HUES64 (cell line): ENCODE results near the gene MPPED2.
A peak's percentile ranks its signal among the peaks of the same experiment; 100 is the strongest.

Source experiments
- H3K27ac ChIP-seq: 2 replicates; pipeline ENCODE4 v1.7.0; 2013; ENCODE audit warnings: low read depth, low read length, inconsistent platforms
- H3K27me3 ChIP-seq: 2 replicates; pipeline ENCODE4 v1.6.1; 2013; ENCODE audit warnings: mild to moderate bottlenecking, low read length; ENCODE audit not compliant: insufficient read depth
- H3K36me3 ChIP-seq: 2 replicates; pipeline ENCODE4 v1.6.1; 2013; ENCODE audit warnings: mild to moderate bottlenecking, low read length; ENCODE audit not compliant: insufficient read depth
- H3K4me1 ChIP-seq: 2 replicates; pipeline ENCODE4 v1.6.1; 2013; ENCODE audit warnings: mild to moderate bottlenecking, low read length, moderate library complexity; ENCODE audit not compliant: insufficient read depth
- H3K4me3 ChIP-seq: 2 replicates; pipeline ENCODE4 v1.5.1; 2013; ENCODE audit warnings: mild to moderate bottlenecking, low read length, moderate library complexity
- H3K9ac ChIP-seq: 2 replicates; pipeline ENCODE4 v1.6.1; 2013; ENCODE audit warnings: mild to moderate bottlenecking, low read depth, low read length
- H3K9me3 ChIP-seq: 2 replicates; pipeline ENCODE4 v1.6.1; 2013; ENCODE audit warnings: low read depth, low read length; ENCODE audit not compliant: insufficient read depth
- WGBS: fragments of 150-250, 120-280 bp; methylation state at CpG from one replicate; pipeline ENCODE4 v1.1.7; 2013; ENCODE audit warnings: missing lambda C conversion rate; 5-methylcytosine and 5-hydroxymethylcytosine counted together

Gene MPPED2

GRCh38 chr11:30552839-30553238 lies 33.3 kb downstream of the MPPED2 start:
- 51% methylated on average over 5 of the region's 5 CpGs for WGBS
- no peak overlapping the region for H3K4me3 ChIP-seq
- H3K9me3 ChIP-seq, result no peaks in the 10 kb centered on the region
- H3K4me1 ChIP-seq, result peaks cover 46% of the 10 kb centered on the region
- H3K9ac ChIP-seq, result no peak overlapping the region
- no peak overlapping the region; the same call in 1 of the 2 replicates for H3K27ac ChIP-seq
- peaks cover 23% of the 10 kb centered on the region for H3K27me3 ChIP-seq
- no peaks in the 10 kb centered on the region for H3K36me3 ChIP-seq

- H3K36me3 ChIP-seq, result no peaks in the 10 kb centered on the region
- no peaks in the 10 kb centered on the region for H3K9me3 ChIP-seq
- H3K4me1 ChIP-seq, result peaks cover 62% of the 10 kb centered on the region
- H3K9ac ChIP-seq, result no peak overlapping the region
- H3K4me3 ChIP-seq, result no peak overlapping the region
- no peak overlapping the region for H3K27ac ChIP-seq
- 67% methylated on average over 4 of the region's 4 CpGs for WGBS
- peaks cover 43% of the 10 kb centered on the region for H3K27me3 ChIP-seq
Measured at GRCh38 chr11:30550022-30550542, 36.1 kb downstream of the MPPED2 start.

GRCh38 chr11:30549565-30549964 lies 36.6 kb downstream of the MPPED2 start:
- Histone ChIP-seq H3K9me3 (no peaks in the 10 kb centered on the region), H3K27me3 (peaks cover 48% of the 10 kb centered on the region), H3K4me1 (peaks cover 66% of the 10 kb centered on the region), H3K9ac (no peak overlapping the region), H3K4me3 (no peak overlapping the region), H3K27ac (no peak overlapping the region), H3K36me3 (no peaks in the 10 kb centered on the region)
- 81% methylated on average over 4 of the region's 4 CpGs for WGBS

GRCh38 chr11:30546334-30546733 lies 39.8 kb downstream of the MPPED2 start:
- no CpG with 5 or more reads among the region's 1 CpG for WGBS
- peaks cover 55% of the 10 kb centered on the region for H3K27me3 ChIP-seq
- peaks cover 49% of the 10 kb centered on the region for H3K4me1 ChIP-seq
- no peaks in the 10 kb centered on the region for H3K36me3 ChIP-seq
- H3K9ac ChIP-seq, result no peak overlapping the region
- H3K27ac ChIP-seq, result peak overlapping the region; percentile 59; the same call in 1 of the 2 replicates
- H3K4me3 ChIP-seq, result no peak overlapping the region
- no peaks in the 10 kb centered on the region for H3K9me3 ChIP-seq

- 97% methylated on average over 5 of the region's 5 CpGs for WGBS
- H3K27ac ChIP-seq, result peak overlapping the region; percentile 59; the same call in 1 of the 2 replicates
- no peaks in the 10 kb centered on the region for H3K36me3 ChIP-seq
- H3K4me3 ChIP-seq, result no peak overlapping the region
- no peak overlapping the region for H3K9ac ChIP-seq
- peaks cover 51% of the 10 kb centered on the region for H3K27me3 ChIP-seq
- H3K9me3 ChIP-seq, result no peaks in the 10 kb centered on the region
- peaks cover 47% of the 10 kb centered on the region for H3K4me1 ChIP-seq
Measured at GRCh38 chr11:30545507-30545906, 40.6 kb downstream of the MPPED2 start.

- WGBS, result 94% methylated on average over 1 of the region's 1 CpG
- peaks cover 40% of the 10 kb centered on the region for H3K27me3 ChIP-seq
- peaks cover 33% of the 10 kb centered on the region for H3K4me1 ChIP-seq
- no peak overlapping the region for H3K27ac ChIP-seq
- H3K4me3 ChIP-seq, result no peak overlapping the region
- H3K36me3 ChIP-seq, result no peaks in the 10 kb centered on the region
- H3K9ac ChIP-seq, result no peak overlapping the region
- no peaks in the 10 kb centered on the region for H3K9me3 ChIP-seq
Measured at GRCh38 chr11:30543066-30543465, 43.1 kb downstream of the MPPED2 start.

DNA sequence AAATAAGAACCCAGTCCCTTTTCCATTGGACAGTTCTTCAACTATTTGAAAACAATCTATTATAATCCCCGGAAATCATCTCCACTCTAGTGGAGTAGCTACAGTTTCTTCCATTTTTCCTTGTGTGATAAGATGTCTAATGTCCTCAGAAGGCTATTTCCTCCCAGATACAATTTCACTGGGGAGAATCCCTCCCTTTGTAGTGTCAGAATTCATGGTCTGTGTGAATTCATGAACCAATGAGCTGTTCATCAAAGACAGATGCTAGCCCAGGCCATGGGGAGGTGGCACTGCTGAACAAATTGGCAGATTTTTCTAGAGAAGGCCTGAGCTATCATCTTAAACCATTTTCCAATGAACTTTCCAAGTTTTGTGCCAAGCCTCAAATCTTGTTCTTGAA lies 45.4 kb downstream of the MPPED2 start:
- peaks cover 25% of the 10 kb centered on the region for H3K27me3 ChIP-seq
- H3K4me3 ChIP-seq, result no peak overlapping the region
- H3K4me1 ChIP-seq, result peaks cover 28% of the 10 kb centered on the region
- H3K9me3 ChIP-seq, result no peaks in the 10 kb centered on the region
- WGBS, result 100% methylated on average over 1 of the region's 1 CpG
- no peak overlapping the region for H3K9ac ChIP-seq
- H3K27ac ChIP-seq, result no peak overlapping the region
- no peaks in the 10 kb centered on the region for H3K36me3 ChIP-seq

DNA sequence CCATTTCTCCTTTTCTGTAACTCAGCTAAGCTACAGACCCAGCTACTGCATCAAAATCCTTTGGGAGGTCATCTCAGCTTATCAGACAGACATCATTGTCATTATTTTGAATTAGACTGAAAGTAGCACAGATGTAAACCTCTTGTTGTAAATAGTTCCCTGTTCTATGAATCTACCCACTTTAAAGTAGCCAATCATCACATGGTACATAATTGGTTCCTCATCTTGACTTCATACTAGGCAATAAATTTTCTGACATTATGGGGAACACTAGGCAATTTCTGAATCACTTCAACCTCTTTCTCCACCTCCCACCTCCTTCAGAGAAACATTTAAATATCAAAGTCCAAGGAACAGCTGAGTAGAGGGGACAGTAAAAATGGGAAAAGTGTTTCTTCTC lies 47.9 kb downstream of the MPPED2 start:
- H3K9ac ChIP-seq, result no peak overlapping the region
- H3K4me1 ChIP-seq, result peaks cover 23% of the 10 kb centered on the region
- H3K27me3 ChIP-seq, result peaks cover 2% of the 10 kb centered on the region; the same call in 1 of the 2 replicates
- H3K9me3 ChIP-seq, result no peaks in the 10 kb centered on the region
- H3K27ac ChIP-seq, result no peak overlapping the region
- H3K36me3 ChIP-seq, result no peaks in the 10 kb centered on the region
- H3K4me3 ChIP-seq, result no peak overlapping the region

DNA sequence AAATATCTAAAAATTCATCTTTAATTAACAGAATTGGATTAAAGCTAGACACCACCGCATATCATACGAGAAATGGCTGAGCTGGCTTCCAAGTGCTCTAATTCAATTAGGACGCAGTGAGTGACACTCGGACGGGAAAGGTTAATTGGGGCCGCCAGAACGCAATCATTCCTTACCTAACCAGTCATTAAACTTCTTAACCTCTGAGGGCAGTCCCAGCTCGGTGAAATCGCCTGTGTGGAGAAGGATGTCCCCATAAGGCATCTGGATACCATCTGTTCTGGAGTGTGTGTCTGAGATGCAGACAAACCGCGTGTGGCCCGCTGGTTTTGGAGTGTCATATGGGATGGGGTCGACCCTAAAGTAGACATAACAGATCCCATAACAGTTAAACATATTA lies 50.3 kb downstream of the MPPED2 start:
- Histone ChIP-seq H3K9me3 (no peaks in the 10 kb centered on the region), H3K9ac (no peak overlapping the region), H3K27ac (no peak overlapping the region), H3K4me1 (peaks cover 23% of the 10 kb centered on the region), H3K36me3 (no peaks in the 10 kb centered on the region), H3K4me3 (no peak overlapping the region), H3K27me3 (no peaks in the 10 kb centered on the region)
- WGBS, result 93% methylated on average over 13 of the region's 13 CpGs

- no peaks in the 10 kb centered on the region for H3K27me3 ChIP-seq
- H3K9ac ChIP-seq, result no peak overlapping the region
- WGBS, result 90% methylated on average over 2 of the region's 2 CpGs
- H3K4me1 ChIP-seq, result peaks cover 16% of the 10 kb centered on the region
- no peak overlapping the region for H3K27ac ChIP-seq
- no peaks in the 10 kb centered on the region for H3K9me3 ChIP-seq
- H3K36me3 ChIP-seq, result no peaks in the 10 kb centered on the region
- no peak overlapping the region for H3K4me3 ChIP-seq
Measured at GRCh38 chr11:30533445-30533947, 52.7 kb downstream of the MPPED2 start.

DNA sequence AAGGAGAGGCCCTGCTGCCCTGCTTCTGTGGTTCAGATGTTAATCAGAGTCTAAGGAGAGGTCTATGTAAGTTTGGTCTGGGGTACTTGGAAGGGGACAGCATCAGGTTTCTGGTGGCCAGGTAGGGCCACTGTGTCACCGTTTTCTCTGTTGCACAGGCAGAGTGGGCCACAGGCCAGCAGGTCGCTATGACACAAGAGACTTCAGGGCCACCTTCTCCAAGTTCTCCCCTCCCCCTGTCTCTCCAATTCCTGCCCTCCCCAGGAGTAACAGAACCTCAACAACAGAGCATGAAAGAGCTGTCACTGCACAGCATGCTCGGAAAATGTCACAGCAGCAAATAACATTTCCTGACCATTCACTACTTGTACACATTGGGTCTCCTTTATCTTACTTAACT lies 58.6 kb downstream of the MPPED2 start:
- Histone ChIP-seq H3K27ac (no peak overlapping the region), H3K4me1 (no peaks in the 10 kb centered on the region; the same call in 1 of the 2 replicates), H3K36me3 (no peaks in the 10 kb centered on the region), H3K9ac (no peak overlapping the region), H3K4me3 (no peak overlapping the region), H3K27me3 (no peaks in the 10 kb centered on the region; the same call in 1 of the 2 replicates), H3K9me3 (no peaks in the 10 kb centered on the region)
- WGBS, result 88% methylated on average over 3 of the region's 3 CpGs

DNA sequence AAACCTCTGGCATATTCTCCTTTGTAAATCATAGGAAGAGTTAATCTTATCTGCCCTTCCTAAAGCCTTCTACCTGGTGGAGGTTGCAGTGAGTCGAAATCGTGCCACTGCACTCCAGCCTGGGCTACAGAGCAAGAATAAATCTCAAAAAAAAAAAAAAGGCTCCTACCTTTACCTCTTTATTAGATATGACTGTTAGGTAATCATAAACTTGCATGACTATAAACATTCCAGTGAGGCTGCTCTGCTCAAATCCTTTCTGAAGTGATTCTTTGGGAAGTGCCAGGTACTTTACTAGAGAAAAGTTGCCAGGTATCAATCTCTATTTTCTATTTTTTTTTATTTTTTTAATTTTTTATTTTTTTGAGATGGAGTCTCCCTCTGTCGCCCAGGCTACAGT lies 59.6 kb downstream of the MPPED2 start:
- Histone ChIP-seq H3K9ac (no peak overlapping the region), H3K27me3 (no peaks in the 10 kb centered on the region; the same call in 1 of the 2 replicates), H3K36me3 (no peaks in the 10 kb centered on the region), H3K9me3 (no peaks in the 10 kb centered on the region), H3K27ac (no peak overlapping the region), H3K4me1 (no peaks in the 10 kb centered on the region; the same call in 1 of the 2 replicates), H3K4me3 (no peak overlapping the region)
- 97% methylated on average over 1 of the region's 3 CpGs for WGBS
